ENCODE data around the gene RHOF.

RHOF gene

GRCh38 chr12:121830588-121831265 is 37.2 kb upstream of the RHOF start:
- Histone ChIP-seq H3K79me2 (ENCODE audit: insufficient read depth, low read length) (no peaks in the 10 kb centered on the region), H3K27me3 (ENCODE audit: insufficient read depth, low read length) (no peaks in the 10 kb centered on the region), H3F3A (ENCODE audit: insufficient read depth, low read length) (no peaks in the 10 kb centered on the region), H3K4me2 (ENCODE audit: low read length) (no peak overlapping the region), H3K9me3 (ENCODE audit: low read length) (no peaks in the 10 kb centered on the region), H3K27ac (ENCODE audit: low read depth, low read length, poor library complexity, severe bottlenecking) (no peak overlapping the region), H3K36me3 (ENCODE audit: insufficient read depth, low read length) (peaks cover 64% of the 10 kb centered on the region), H3K4me1 (ENCODE audit: insufficient read depth, low read length, severe bottlenecking) (peaks cover 6% of the 10 kb centered on the region), H3K9me2 (ENCODE audit: low read depth, low read length) (no peaks in the 10 kb centered on the region), H4K20me1 (ENCODE audit: insufficient read depth, low read length) (no peaks in the 10 kb centered on the region), H3K4me3 (ENCODE audit: low read depth, low read length, poor library complexity, severe bottlenecking) (no peak overlapping the region), H2AFZ (ENCODE audit: low read length) (no peak overlapping the region), H3K9ac (ENCODE audit: low read length) (no peak overlapping the region)
- no peak for TF ChIP-seq EZH2 (IDR thresholded peaks at IDR 0.05; ENCODE audit: borderline replicate concordance, low read length)
- TF ChIP-seq CTCF (IDR thresholded peaks at IDR 0.05; ENCODE audit: low read length): no peak

- Histone ChIP-seq H3K9ac (ENCODE audit: low read length) (no peak overlapping the region), H3K4me3 (ENCODE audit: low read depth, low read length, poor library complexity, severe bottlenecking) (no peak overlapping the region), H3K4me2 (ENCODE audit: low read length) (no peak overlapping the region), H4K20me1 (ENCODE audit: insufficient read depth, low read length) (no peaks in the 10 kb centered on the region), H3K9me2 (ENCODE audit: low read depth, low read length) (no peaks in the 10 kb centered on the region), H3F3A (ENCODE audit: insufficient read depth, low read length) (no peaks in the 10 kb centered on the region), H3K36me3 (ENCODE audit: insufficient read depth, low read length) (peaks cover 65% of the 10 kb centered on the region), H3K27ac (ENCODE audit: low read depth, low read length, poor library complexity, severe bottlenecking) (no peak overlapping the region), H2AFZ (ENCODE audit: low read length) (no peak overlapping the region), H3K79me2 (ENCODE audit: insufficient read depth, low read length) (no peaks in the 10 kb centered on the region), H3K4me1 (ENCODE audit: insufficient read depth, low read length, severe bottlenecking) (peaks cover 6% of the 10 kb centered on the region), H3K9me3 (ENCODE audit: low read length) (no peaks in the 10 kb centered on the region), H3K27me3 (ENCODE audit: insufficient read depth, low read length) (no peaks in the 10 kb centered on the region)
- no peak for TF ChIP-seq EZH2 (IDR thresholded peaks at IDR 0.05; ENCODE audit: borderline replicate concordance, low read length)
Observed at GRCh38 chr12:121830134-121830533, 36.6 kb upstream of the RHOF start.

GRCh38 chr12:121829250-121829918 is 35.9 kb upstream of the RHOF start:
- H3K4me3 ChIP-seq (ENCODE audit: low read depth, low read length, poor library complexity, severe bottlenecking): no peak overlapping the region
- H4K20me1 ChIP-seq (ENCODE audit: insufficient read depth, low read length): no peaks in the 10 kb centered on the region
- no peaks in the 10 kb centered on the region for H3K27me3 ChIP-seq (ENCODE audit: insufficient read depth, low read length)
- no peak overlapping the region for H2AFZ ChIP-seq (ENCODE audit: low read length)
- peaks cover 6% of the 10 kb centered on the region for H3K4me1 ChIP-seq (ENCODE audit: insufficient read depth, low read length, severe bottlenecking)
- no peak overlapping the region for H3K27ac ChIP-seq (ENCODE audit: low read depth, low read length, poor library complexity, severe bottlenecking)
- H3K36me3 ChIP-seq (ENCODE audit: insufficient read depth, low read length): peaks cover 69% of the 10 kb centered on the region
- H3K4me2 ChIP-seq (ENCODE audit: low read length): no peak overlapping the region
- H3F3A ChIP-seq (ENCODE audit: insufficient read depth, low read length): no peaks in the 10 kb centered on the region
- no peak overlapping the region for H3K9ac ChIP-seq (ENCODE audit: low read length)
- no peaks in the 10 kb centered on the region for H3K79me2 ChIP-seq (ENCODE audit: insufficient read depth, low read length)
- TF ChIP-seq EZH2 (IDR thresholded peaks at IDR 0.05; ENCODE audit: borderline replicate concordance, low read length): no peak
- TF ChIP-seq CTCF (IDR thresholded peaks at IDR 0.05; ENCODE audit: low read length): no peak
- H3K9me3 ChIP-seq (ENCODE audit: low read length): no peaks in the 10 kb centered on the region
- H3K9me2 ChIP-seq (ENCODE audit: low read depth, low read length): no peaks in the 10 kb centered on the region

All from OCI-LY1 (cell line).